ACC112 (cell line): ENCODE measurements around the gene PRELP.

ENCODE experiments used
- H2AFZ ChIP-seq: fragments of 200-600 bp; sonication (generic); one replicate; pipeline ENCODE4 v1.6.0; 2017; ENCODE audit warnings: antibody characterized with exemption, low read length; ENCODE audit not compliant: unreplicated experiment
- H3K27ac ChIP-seq: fragments of 200-600 bp; sonication (generic); 2 replicates; pipeline ENCODE4 v1.5.1; 2014; ENCODE audit warnings: low read depth, mild to moderate bottlenecking, antibody characterized with exemption, low read length, moderate library complexity
- H3K27me3 ChIP-seq: fragments of 200-600 bp; sonication (generic); 2 replicates; pipeline ENCODE4 v1.6.1; 2014; ENCODE audit warnings: mild to moderate bottlenecking, antibody characterized with exemption, low read length, moderate library complexity, mixed read lengths; ENCODE audit not compliant: insufficient read depth
- H3K36me3 ChIP-seq: fragments of 200-600 bp; sonication (generic); 2 replicates; pipeline ENCODE4 v1.6.1; 2016; ENCODE audit warnings: mild to moderate bottlenecking, antibody characterized with exemption, low read length, moderate library complexity, mixed read lengths; ENCODE audit not compliant: insufficient read depth
- H3K4me1 ChIP-seq: fragments of 200-600 bp; sonication (generic); one replicate; pipeline ENCODE4 v1.6.1; 2016; ENCODE audit warnings: low read length, mixed read lengths; ENCODE audit not compliant: insufficient read depth, unreplicated experiment, control insufficient read depth
- H3K4me3 ChIP-seq: fragments of 200-600 bp; sonication (generic); 2 replicates; pipeline ENCODE4 v1.5.1; 2014; ENCODE audit warnings: mild to moderate bottlenecking, low read depth, low read length
- H3K79me2 ChIP-seq: fragments of 200-600 bp; sonication (generic); one replicate; pipeline ENCODE4 v1.6.0; 2016; ENCODE audit warnings: low read length; ENCODE audit not compliant: control insufficient read depth, unreplicated experiment, insufficient read depth

Gene PRELP

DNA sequence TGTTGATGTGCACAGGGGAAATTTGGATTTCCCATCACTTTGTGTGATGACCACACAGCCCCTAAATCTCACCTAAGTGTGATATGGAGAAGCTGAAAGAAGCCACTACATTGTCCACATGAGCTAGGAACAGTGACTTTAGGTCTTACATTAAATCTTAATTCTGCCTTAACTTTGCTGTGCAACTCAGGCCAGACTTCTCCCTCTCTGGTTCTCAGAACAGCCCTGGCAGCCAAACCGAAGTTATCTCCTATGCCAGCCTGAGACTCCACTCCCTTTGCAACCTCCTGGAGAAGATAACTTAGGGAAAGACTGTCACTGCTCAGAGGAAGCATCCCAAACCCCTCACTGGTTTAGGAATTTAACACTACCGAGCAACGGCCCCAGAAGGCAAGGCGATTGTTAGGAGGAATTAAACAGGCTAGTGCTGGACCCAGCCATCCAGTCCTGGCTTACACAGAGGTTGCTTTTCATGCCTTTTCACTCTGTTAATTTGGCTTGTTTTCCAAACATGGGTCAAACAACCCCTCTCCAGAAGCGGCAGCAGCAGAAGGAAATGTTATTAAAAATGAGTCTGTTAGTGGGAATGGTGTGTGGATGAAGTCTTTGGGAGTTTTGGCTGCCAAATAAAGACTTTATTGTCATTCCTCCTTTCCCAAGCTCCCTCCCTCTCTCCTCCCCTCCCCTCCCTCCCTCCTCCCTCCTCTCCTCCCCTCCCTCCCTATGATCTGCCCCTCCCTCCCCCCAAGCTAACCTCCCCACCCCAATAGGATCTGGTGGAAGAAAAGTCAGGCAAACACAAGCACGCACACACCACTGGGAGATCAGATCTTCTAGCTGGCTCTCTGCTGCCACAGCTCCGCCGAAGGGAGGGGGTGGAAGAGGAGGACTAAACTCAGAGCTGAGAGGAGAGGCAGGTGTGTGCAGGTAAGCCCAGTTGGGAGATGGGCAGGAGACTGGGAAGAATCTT, at the start of gene PRELP:
Gene PRELP (plus strand): TSS at position 795 of the 970 bp plus-strand sequence. CDS start 7,379 bp downstream, outside the sequence.
- no peak within 1 kb of the TSS for H3K27ac ChIP-seq
- H3K4me1 ChIP-seq = peaks cover 8% of the 10 kb centered on the region
- H3K79me2 ChIP-seq = no peaks in the 10 kb centered on the region
- H3K4me3 ChIP-seq = no peak within 1 kb of the TSS
- H3K36me3 ChIP-seq = no peaks in the 10 kb centered on the region
- no peak within 1 kb of the TSS for H2AFZ ChIP-seq
- H3K27me3 ChIP-seq = peaks cover 8% of the 10 kb centered on the region

DNA sequence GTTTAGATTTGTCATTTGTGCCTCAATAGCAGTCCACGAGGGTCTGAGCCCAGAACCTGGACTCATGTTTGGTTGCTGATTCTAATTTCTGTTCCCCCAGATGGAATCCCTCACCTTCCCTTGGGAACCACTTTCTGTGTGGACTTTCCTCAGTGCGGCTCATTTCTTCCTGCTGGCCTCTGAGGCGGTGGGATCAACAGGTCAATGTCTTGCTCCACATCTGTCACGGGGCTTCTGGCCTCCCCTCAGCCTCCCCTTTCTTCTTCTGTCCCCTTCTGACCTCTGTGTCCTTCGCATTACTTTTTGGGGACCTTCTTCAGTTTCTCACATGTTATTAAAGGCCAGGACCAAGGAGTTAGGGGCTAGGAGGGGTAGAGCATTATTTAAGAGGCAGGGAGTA, 49.2 kb upstream of the PRELP start:
- Histone ChIP-seq H3K36me3 (no peaks in the 10 kb centered on the region), H3K4me3 (no peak overlapping the region), H3K27me3 (peaks cover 83% of the 10 kb centered on the region), H3K27ac (no peak overlapping the region), H3K4me1 (no peaks in the 10 kb centered on the region), H2AFZ (no peak overlapping the region), H3K79me2 (no peaks in the 10 kb centered on the region)

DNA sequence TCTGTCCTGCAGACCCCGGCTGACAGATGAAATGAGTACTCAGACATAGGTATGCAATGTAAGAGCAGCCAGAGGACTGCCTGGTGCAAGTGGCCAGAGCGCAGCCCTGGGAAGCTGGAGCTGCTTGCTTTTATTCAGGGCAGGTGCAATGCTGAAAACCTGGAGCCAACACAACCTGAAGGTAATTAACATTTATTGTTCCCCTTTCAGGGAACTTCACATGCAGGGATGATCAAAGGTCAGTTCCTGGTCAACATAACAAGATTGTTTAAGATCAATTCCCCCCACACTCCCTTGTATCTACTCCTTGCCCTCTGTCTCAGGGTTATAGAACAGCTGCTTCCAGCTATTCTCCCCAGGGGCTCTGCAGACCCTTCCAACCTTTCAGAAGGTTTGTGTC, 48.7 kb upstream of the PRELP start:
- Histone ChIP-seq H3K4me1 (no peaks in the 10 kb centered on the region), H3K36me3 (no peaks in the 10 kb centered on the region), H3K27ac (no peak overlapping the region), H2AFZ (no peak overlapping the region), H3K27me3 (peaks cover 86% of the 10 kb centered on the region), H3K4me3 (no peak overlapping the region), H3K79me2 (no peaks in the 10 kb centered on the region)

DNA sequence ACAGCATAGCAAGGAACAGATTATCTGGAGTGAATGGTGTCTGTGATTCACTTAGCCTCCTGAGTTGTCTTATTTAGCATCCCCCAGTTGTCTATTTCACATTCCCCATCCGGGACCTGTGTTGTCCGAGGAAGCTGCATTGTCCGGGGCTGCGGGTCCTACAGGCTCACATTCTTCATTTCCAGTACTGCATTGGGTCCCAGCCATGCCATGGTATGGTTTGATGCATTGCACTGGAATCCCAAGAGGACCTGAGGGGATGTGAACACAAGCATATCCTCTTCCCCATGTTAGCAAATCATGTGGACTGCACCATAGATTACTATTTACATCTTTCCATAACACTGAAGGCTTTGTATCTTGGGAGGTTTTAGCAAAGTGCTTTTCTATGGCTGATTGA, 48.2 kb upstream of the PRELP start:
- H2AFZ ChIP-seq = no peak overlapping the region
- H3K36me3 ChIP-seq = no peaks in the 10 kb centered on the region
- H3K27me3 ChIP-seq = peaks cover 86% of the 10 kb centered on the region
- no peaks in the 10 kb centered on the region for H3K79me2 ChIP-seq
- no peak overlapping the region for H3K27ac ChIP-seq
- H3K4me1 ChIP-seq = no peaks in the 10 kb centered on the region
- H3K4me3 ChIP-seq = no peak overlapping the region

DNA sequence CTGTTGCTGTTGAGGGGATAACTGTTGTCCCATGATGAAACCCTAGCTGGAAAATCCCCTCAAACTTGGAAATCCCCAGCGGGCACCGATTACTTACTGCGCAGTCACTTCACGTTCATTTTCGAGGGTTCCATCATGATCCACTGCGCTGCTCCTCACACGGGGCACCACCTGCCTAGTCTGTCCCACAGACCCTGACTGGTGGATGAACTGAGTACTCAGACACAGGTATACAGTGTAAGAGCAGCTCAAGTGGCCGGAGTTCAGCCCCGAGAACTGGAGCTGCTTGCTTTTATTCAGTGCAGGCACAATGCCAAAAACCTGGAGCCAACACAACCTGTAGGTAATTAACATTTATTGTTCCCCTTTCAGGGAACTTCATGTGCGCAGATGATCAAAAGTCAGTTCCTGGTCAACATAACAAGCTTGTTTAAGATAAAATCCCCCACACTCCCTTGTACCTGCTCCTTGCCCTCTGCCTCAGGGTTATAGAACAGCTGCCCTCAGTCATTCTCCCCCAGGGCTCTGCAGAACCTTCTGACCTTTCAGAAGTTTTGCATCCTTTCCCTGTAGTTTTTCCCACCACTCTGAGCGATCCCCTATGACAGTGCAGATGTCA, 46.5 kb upstream of the PRELP start:
- Histone ChIP-seq H3K4me3 (no peak overlapping the region), H3K27me3 (peaks cover 88% of the 10 kb centered on the region), H3K27ac (no peak overlapping the region)

DNA sequence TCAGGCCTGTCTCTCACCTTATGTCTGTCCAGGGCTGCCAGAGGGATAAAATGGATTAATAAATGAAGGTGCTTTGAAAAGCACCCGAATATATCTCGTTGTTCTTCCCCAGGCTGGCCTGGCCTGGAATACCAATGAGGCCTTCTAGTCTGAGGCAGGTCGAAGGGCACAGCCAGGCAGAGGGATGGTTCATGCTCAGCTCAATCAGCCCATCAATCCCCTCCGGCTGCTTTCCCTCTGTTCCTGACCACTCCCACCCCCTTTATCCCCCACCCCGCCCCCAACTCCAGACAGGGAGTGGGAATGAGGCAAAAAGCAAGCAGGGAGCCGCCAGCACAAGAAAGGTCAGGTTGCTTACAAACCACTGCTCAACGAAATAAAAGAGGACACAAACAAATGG, 40.0 kb upstream of the PRELP start:
- no peak overlapping the region for H3K4me3 ChIP-seq
- H3K4me1 ChIP-seq = peaks cover 5% of the 10 kb centered on the region
- H3K27me3 ChIP-seq = peaks cover 38% of the 10 kb centered on the region
- no peaks in the 10 kb centered on the region for H3K36me3 ChIP-seq
- no peak overlapping the region for H2AFZ ChIP-seq
- H3K79me2 ChIP-seq = no peaks in the 10 kb centered on the region
- no peak overlapping the region for H3K27ac ChIP-seq

More for the DNA sequence above, 46.5 kb upstream of the PRELP start:
- Histone ChIP-seq H3K36me3 (no peaks in the 10 kb centered on the region), H3K79me2 (no peaks in the 10 kb centered on the region), H3K4me1 (no peaks in the 10 kb centered on the region), H2AFZ (no peak overlapping the region)

DNA sequence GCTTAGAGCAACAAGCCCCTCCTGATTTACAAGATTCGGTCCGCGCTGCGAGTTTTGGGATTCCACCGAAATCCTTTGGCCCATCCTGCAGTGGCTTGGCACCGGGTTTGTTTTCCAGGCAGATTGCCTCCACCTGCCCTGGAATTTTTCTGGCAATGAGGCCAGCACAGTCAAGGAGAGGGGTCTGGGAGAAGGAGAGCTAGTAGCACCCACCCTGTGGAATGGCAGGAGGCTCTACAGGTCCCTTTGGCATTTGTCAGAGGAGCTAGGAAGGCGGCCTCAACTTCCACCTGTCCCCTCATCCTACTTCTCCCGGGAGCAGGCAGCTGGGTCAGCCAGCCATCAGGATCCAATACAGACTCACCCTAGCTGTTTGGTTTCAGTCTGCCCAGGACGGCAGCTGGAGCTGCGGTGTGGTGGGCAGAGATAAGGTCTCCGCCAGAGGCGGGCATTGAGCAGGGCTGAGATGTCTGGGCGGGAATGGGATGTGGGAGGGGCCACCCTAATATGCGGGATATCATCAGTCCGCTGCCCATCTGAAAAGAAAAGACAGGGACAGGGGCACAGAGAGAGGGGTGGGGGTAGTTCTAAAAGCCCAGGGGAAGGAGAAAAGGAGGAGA, 37.8 kb upstream of the PRELP start:
- Histone ChIP-seq H3K27me3 (peaks cover 25% of the 10 kb centered on the region), H3K27ac (no peak overlapping the region), H3K36me3 (no peaks in the 10 kb centered on the region), H2AFZ (no peak overlapping the region), H3K4me1 (peaks cover 12% of the 10 kb centered on the region), H3K4me3 (no peak overlapping the region), H3K79me2 (no peaks in the 10 kb centered on the region)

DNA sequence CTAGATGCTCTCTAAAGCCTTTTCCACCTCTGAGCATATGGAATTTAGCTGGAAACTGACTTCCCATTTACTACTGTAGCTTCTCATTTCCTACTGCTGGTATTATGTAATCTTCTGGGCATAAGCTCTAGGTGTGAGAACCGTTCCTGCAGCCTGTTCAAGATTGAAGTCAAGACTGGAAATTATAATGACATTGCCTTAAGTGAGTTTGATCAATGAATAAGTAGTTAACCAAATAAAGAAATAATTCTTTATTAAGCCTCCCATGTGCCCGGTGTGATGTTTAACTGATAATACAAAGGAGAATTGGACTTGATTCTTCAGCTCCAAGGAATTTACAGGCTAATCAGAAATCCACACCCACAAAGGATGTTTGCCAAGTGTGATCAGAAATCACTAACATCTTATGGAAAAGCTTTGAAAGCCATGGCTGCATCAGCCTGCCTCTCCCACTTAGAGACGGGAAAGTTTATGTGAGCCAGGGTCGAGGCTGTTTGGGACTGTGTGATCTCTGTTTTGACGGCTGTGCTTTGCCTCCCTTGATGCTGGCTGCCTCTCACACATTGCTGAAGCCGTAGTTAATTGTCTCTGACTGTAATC, 36.4 kb upstream of the PRELP start:
- Histone ChIP-seq H3K79me2 (no peaks in the 10 kb centered on the region), H3K27ac (no peak overlapping the region), H3K27me3 (peaks cover 17% of the 10 kb centered on the region; the same call in 1 of the 2 replicates), H3K36me3 (no peaks in the 10 kb centered on the region), H3K4me1 (peaks cover 12% of the 10 kb centered on the region), H3K4me3 (no peak overlapping the region), H2AFZ (no peak overlapping the region)

DNA sequence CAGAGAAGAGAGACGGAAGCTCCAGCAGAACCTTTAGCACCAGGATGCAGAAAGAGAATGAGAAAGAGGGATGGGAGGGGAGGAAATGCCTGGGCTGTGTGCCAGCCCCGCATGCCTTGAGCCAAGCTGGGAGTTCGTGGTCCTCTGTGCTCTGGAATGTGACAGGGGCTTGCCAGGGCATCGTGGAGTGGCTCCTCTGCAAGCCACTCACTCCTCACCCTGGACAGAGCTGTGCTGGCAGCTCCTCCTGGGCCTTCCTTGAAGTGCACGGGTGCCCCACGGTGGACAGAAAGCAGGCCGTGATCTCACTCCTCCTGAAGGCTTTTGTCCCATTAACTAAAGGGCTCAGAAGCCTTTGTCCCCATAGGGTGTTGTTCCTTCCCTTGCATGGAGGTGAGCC, 34.8 kb upstream of the PRELP start:
- no peaks in the 10 kb centered on the region for H3K36me3 ChIP-seq
- H3K4me3 ChIP-seq = no peak overlapping the region
- peaks cover 17% of the 10 kb centered on the region for H3K27me3 ChIP-seq
- no peaks in the 10 kb centered on the region for H3K79me2 ChIP-seq
- no peak overlapping the region for H3K27ac ChIP-seq
- no peak overlapping the region for H2AFZ ChIP-seq
- H3K4me1 ChIP-seq = peaks cover 12% of the 10 kb centered on the region

DNA sequence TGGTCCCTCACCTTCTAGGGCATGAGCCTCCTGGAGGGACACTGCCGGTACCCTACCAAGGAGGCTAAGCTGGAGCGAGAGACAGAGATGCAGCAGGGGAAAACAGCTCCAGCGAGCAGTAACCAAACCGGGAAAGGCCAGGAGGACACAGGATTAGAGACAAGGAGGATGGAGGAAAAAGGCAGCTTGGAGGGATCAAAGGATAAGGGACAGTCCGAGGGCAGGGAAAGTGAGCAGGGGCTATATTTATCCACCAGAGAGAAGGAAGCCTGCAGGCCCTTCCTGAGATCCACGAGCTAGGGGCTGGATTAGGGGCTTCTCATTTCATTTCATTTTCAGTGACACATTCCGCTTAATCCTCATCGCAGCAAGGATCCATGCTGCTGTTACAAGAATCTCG, 33.8 kb upstream of the PRELP start:
- H3K27me3 ChIP-seq = peaks cover 24% of the 10 kb centered on the region
- no peaks in the 10 kb centered on the region for H3K36me3 ChIP-seq
- no peak overlapping the region for H3K27ac ChIP-seq
- peaks cover 12% of the 10 kb centered on the region for H3K4me1 ChIP-seq
- H3K4me3 ChIP-seq = no peak overlapping the region
- H2AFZ ChIP-seq = no peak overlapping the region
- H3K79me2 ChIP-seq = no peaks in the 10 kb centered on the region
